Breast epithelium (tissue), 3 donors: Measurements from ENCODE around the gene INPP5F.

Experiments used
- CTCF ChIP-seq, 3 donors: fragments of 450-650 bp; IDR thresholded peaks; one replicate each; pipeline ENCODE4 v1.5.1; 2016 to 2017; ENCODE audit warnings: antibody characterized with exemption in 3 of 3, mild to moderate bottlenecking in 3 of 3, moderate library complexity in 3 of 3
- POLR2AphosphoS5 ChIP-seq, 3 donors: sonication (generic); formaldehyde crosslinking; IDR thresholded peaks; one replicate each; pipeline ENCODE4 v1.6.1; 2017; ENCODE audit warnings: antibody characterized with exemption in 3 of 3

GRCh38 chr10:119821182-119821581 is 95.3 kb downstream of the INPP5F start:
- TF ChIP-seq CTCF (IDR thresholded peaks at IDR 0.05) = no peak
- no peak for TF ChIP-seq POLR2AphosphoS5 (IDR thresholded peaks at IDR 0.05)
